Astrocyte (in vitro differentiated cells and primary cell): ENCODE results near the gene RASA4B.
"Not testable (repeated sequence)": the region's sequence is repeated elsewhere in the genome, so short reads cannot be mapped to it uniquely, and the experiment has no call there.

Experiments
- EZH2 ChIP-seq: IDR thresholded peaks from 2 replicates; pipeline ENCODE4 v1.6.1; 2012; ENCODE audit warnings: mild to moderate bottlenecking, low read length, inconsistent platforms; ENCODE audit not compliant: insufficient read depth
- TF ChIP-seq, protein P1 (sequence below): IDR thresholded peaks from 2 replicates; pipeline ENCODE4 v1.5.1; 2011; ENCODE audit warnings: low read depth, mild to moderate bottlenecking, inconsistent platforms, low read length, moderate library complexity; ENCODE audit not compliant: insufficient read depth

DNA sequence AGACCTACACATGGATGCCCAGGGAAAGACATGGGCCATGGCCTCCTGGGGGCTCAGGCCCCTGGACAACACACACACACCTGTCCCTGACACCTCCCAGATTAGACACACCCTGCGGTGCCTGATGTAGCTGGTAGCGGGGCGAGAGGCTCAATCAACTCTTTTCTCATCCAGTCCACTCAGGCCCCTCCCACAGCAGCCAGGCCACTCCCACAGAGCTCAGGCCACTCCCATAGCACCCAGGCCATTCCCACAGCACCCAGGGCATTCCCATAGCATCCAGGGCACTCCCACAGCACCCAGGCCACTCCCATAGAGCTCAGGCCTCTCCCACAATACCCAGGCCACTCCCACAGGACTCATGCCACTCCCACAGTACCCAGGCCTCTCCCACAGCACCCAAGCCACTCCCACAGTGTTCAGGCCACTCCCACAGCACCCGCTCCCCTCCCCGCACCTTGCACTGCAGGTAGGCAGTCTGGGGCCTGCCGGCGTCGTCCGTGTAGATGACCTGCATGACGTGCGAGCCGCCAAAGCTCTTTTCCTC lies 27.0 kb downstream of the RASA4B start:
- not testable (repeated sequence) for TF ChIP-seq EZH2
- TF ChIP-seq, protein P1, sequence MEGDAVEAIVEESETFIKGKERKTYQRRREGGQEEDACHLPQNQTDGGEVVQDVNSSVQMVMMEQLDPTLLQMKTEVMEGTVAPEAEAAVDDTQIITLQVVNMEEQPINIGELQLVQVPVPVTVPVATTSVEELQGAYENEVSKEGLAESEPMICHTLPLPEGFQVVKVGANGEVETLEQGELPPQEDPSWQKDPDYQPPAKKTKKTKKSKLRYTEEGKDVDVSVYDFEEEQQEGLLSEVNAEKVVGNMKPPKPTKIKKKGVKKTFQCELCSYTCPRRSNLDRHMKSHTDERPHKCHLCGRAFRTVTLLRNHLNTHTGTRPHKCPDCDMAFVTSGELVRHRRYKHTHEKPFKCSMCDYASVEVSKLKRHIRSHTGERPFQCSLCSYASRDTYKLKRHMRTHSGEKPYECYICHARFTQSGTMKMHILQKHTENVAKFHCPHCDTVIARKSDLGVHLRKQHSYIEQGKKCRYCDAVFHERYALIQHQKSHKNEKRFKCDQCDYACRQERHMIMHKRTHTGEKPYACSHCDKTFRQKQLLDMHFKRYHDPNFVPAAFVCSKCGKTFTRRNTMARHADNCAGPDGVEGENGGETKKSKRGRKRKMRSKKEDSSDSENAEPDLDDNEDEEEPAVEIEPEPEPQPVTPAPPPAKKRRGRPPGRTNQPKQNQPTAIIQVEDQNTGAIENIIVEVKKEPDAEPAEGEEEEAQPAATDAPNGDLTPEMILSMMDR: not testable (repeated sequence)
